ENCODE measurements around the gene YLPM1. TPM values are rescaled to one million over a fixed set of nuclear protein-coding genes. Genes with fewer than 3 reads are reported as not detected.

Gene YLPM1
- total RNA-seq, 1 experiment from 2014 or later: 91.2 TPM

DNA sequence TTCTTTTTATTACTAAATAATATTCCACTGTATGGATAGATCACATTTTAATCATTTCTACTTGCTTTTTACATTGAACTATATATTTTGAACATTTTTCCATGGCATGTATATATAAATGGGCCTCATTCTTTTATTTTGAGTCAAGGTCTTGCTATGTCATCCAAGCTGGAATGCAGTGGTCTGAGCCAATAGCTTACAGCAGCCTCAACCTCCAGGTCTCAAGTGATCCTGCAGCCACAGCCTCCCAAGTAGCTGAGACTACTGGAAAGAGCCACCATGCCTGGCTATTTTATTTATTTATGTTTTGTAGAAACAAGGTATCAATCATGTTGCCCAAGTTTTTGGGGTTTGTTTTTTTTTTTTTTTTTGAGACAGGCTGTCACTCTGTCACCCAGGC, 42.6 kb upstream of the YLPM1 start:
- BruUV-seq (replicated peaks): no TSS peak
- Histone ChIP-seq H3K27ac (ENCODE audit: low read depth, low read length, poor library complexity, severe bottlenecking) (no peak overlapping the region), H3K36me3 (ENCODE audit: insufficient read depth, low read length, poor library complexity, severe bottlenecking) (peaks cover 21% of the 10 kb centered on the region), H3K4me1 (ENCODE audit: insufficient read depth, low read length, poor library complexity, severe bottlenecking) (no peaks in the 10 kb centered on the region), H3K4me3 (ENCODE audit: low read depth, low read length, poor library complexity, severe bottlenecking) (no peak overlapping the region), H3K27me3 (replicated peaks; ENCODE audit: insufficient read depth, low read depth, low read length, poor library complexity) (no peaks in the 10 kb centered on the region), H3K9me3 (ENCODE audit: low read depth, low read length, poor library complexity, severe bottlenecking) (no peaks in the 10 kb centered on the region)
- TF ChIP-seq CTCF (conservative IDR thresholded peaks at IDR 0.05; ENCODE audit: low read depth, low read length) (no peak), EZH2 (IDR thresholded peaks at IDR 0.05; ENCODE audit: borderline replicate concordance, low read depth, low read length, poor library complexity, severe bottlenecking) (no peak)
- intact Hi-C loops (cut with micrococcal nuclease; ENCODE audit: unreplicated experiment): no loop called here
- DNase-seq (ENCODE audit: low spot score): no peak
- ChIA-PET CTCF (no interaction called here), POLR2A (ENCODE audit: low non-redundant PET) (interaction anchor here (0.7 kb wide), 1 partner anchor 659 kb away, joined by 3 read pairs; no protein-coding TSS in a partner anchor)

DNA sequence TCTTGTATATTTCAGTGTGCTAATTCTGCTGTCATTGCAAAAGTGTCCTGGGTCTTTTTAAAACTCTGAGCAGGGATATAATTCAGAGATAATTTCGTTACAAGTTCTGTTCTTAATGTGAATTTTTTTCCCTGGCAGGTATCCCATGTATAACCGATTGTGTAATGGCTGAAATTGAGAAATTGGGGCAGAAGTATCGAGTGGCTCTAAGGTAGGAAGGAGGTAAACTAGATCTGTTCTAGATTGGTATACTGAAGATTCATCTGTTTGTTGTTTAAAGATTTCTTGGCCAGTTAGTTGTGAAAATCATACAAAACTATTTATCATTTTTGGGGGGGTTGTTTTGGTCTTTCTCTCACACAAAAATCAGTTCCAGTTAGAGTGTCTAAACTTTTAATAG, 40.0 kb upstream of the YLPM1 start:
- no TSS peak for BruUV-seq (replicated peaks)
- Histone ChIP-seq H3K27ac (ENCODE audit: low read depth, low read length, poor library complexity, severe bottlenecking) (no peak overlapping the region), H3K4me1 (ENCODE audit: insufficient read depth, low read length, poor library complexity, severe bottlenecking) (no peaks in the 10 kb centered on the region), H3K9me3 (ENCODE audit: low read depth, low read length, poor library complexity, severe bottlenecking) (no peaks in the 10 kb centered on the region), H3K4me3 (ENCODE audit: low read depth, low read length, poor library complexity, severe bottlenecking) (no peak overlapping the region), H3K27me3 (replicated peaks; ENCODE audit: insufficient read depth, low read depth, low read length, poor library complexity) (no peaks in the 10 kb centered on the region), H3K36me3 (ENCODE audit: insufficient read depth, low read length, poor library complexity, severe bottlenecking) (peaks cover 10% of the 10 kb centered on the region)
- ChIA-PET POLR2A (ENCODE audit: low non-redundant PET) (no interaction called here), CTCF (no interaction called here)
- DNase-seq (ENCODE audit: low spot score): no peak
- intact Hi-C loops (cut with micrococcal nuclease; ENCODE audit: unreplicated experiment): no loop called here
- TF ChIP-seq EZH2 (IDR thresholded peaks at IDR 0.05; ENCODE audit: borderline replicate concordance, low read depth, low read length, poor library complexity, severe bottlenecking) (no peak), CTCF (conservative IDR thresholded peaks at IDR 0.05; ENCODE audit: low read depth, low read length) (no peak)

GRCh38 chr14:74732387-74732786, 30.7 kb upstream of the YLPM1 start:
- TF ChIP-seq EZH2 (IDR thresholded peaks at IDR 0.05; ENCODE audit: borderline replicate concordance, low read depth, low read length, poor library complexity, severe bottlenecking) (no peak), CTCF (conservative IDR thresholded peaks at IDR 0.05; ENCODE audit: low read depth, low read length) (no peak)
- no TSS peak for BruUV-seq (replicated peaks)
- Histone ChIP-seq H3K27ac (ENCODE audit: low read depth, low read length, poor library complexity, severe bottlenecking) (no peak overlapping the region), H3K4me1 (ENCODE audit: insufficient read depth, low read length, poor library complexity, severe bottlenecking) (no peaks in the 10 kb centered on the region), H3K36me3 (ENCODE audit: insufficient read depth, low read length, poor library complexity, severe bottlenecking) (peaks cover 33% of the 10 kb centered on the region), H3K4me3 (ENCODE audit: low read depth, low read length, poor library complexity, severe bottlenecking) (no peak overlapping the region), H3K9me3 (ENCODE audit: low read depth, low read length, poor library complexity, severe bottlenecking) (no peaks in the 10 kb centered on the region), H3K27me3 (replicated peaks; ENCODE audit: insufficient read depth, low read depth, low read length, poor library complexity) (no peaks in the 10 kb centered on the region)
- CTCF ChIA-PET: no interaction called here
- no peak for DNase-seq (ENCODE audit: low spot score)
- POLR2A ChIA-PET (ENCODE audit: low non-redundant PET): no interaction called here
- intact Hi-C loops (cut with micrococcal nuclease; ENCODE audit: unreplicated experiment): no loop called here

Data from A673 (cell line).